MG63 (cell line): ENCODE results near the gene PCSK2. TPM values are rescaled to one million over a fixed set of nuclear protein-coding genes. Genes with fewer than 3 reads are reported as not detected.

ENCODE experiments used
- DNase-seq: peaks from one replicate; pipeline ENCODE4 v3.0.0-alpha.2; 2020
- H3K27me3 ChIP-seq: fragments of 250-450 bp; sonication (Bioruptor Pico); 2 replicates; pipeline ENCODE4 v1.5.1; 2020; ENCODE audit warnings: mild to moderate bottlenecking, moderate library complexity
- H3K36me3 ChIP-seq: fragments of 250-450 bp; sonication (Bioruptor Pico); 2 replicates; pipeline ENCODE4 v1.5.1; 2020; ENCODE audit warnings: mild to moderate bottlenecking, moderate library complexity
- H3K4me3 ChIP-seq: fragments of 250-450 bp; sonication (Bioruptor Pico); 2 replicates; pipeline ENCODE4 v1.5.1; 2020; ENCODE audit warnings: mild to moderate bottlenecking, moderate library complexity
- H3K9me3 ChIP-seq: fragments of 250-450 bp; sonication (Bioruptor Pico); 2 replicates; pipeline ENCODE4 v1.5.1; 2020; ENCODE audit warnings: mild to moderate bottlenecking, moderate library complexity
- total RNA-seq: library from RNA; depleted of rRNA; stranded (reverse); fragments of >200 nt; shearing (Covaris generic); gene quantifications from 2 replicates; pipeline ENCODE4 v1.2.3, GENCODE V29; 2014; ENCODE audit warnings: low replicate concordance

PCSK2 gene
- total RNA-seq, 1 experiment from 2014 or later, result not detected

- Histone ChIP-seq H3K36me3 (no peaks in the 10 kb centered on the region), H3K4me3 (no peak overlapping the region), H3K27me3 (no peaks in the 10 kb centered on the region), H3K9me3 (no peaks in the 10 kb centered on the region)
- no peak for DNase-seq
These were observed 269.0 kb downstream of the PCSK2 start for GRCh38 chr20:17495826-17496225.

GRCh38 chr20:17497821-17498580 is 271.2 kb downstream of the PCSK2 start:
- DNase-seq, result no peak
- Histone ChIP-seq H3K9me3 (no peaks in the 10 kb centered on the region), H3K27me3 (no peaks in the 10 kb centered on the region), H3K36me3 (no peaks in the 10 kb centered on the region), H3K4me3 (no peak overlapping the region)

DNA sequence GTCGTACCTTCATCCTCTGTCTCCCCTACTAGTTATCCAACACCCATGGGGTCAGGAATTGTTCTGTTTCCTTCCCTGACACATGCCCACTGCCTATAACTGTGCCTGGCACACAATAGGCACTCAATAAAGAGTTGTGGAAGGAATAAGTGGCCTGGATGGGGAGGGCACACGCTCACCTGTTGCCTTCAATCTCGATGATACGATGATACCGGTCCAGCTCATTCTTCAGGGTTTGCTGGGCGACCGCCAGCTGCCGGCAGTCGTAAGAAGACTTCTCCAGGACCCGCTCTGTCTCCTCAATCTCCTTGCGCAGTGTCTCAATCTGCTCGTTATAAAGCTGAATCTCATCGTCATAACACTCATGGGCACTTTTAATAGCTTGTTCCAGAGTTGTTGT is 271.8 kb downstream of the PCSK2 start:
- H3K27me3 ChIP-seq, result no peaks in the 10 kb centered on the region
- H3K9me3 ChIP-seq, result no peaks in the 10 kb centered on the region
- no peak for DNase-seq
- no peak overlapping the region for H3K4me3 ChIP-seq
- H3K36me3 ChIP-seq, result no peaks in the 10 kb centered on the region

- no peak overlapping the region for H3K4me3 ChIP-seq
- H3K27me3 ChIP-seq, result no peaks in the 10 kb centered on the region
- DNase-seq, result no peak
- H3K36me3 ChIP-seq, result no peaks in the 10 kb centered on the region
- no peaks in the 10 kb centered on the region for H3K9me3 ChIP-seq
These were observed 272.2 kb downstream of the PCSK2 start for GRCh38 chr20:17499041-17499440.

GRCh38 chr20:17500271-17500670 is 273.4 kb downstream of the PCSK2 start:
- Histone ChIP-seq H3K36me3 (no peaks in the 10 kb centered on the region), H3K4me3 (no peak overlapping the region), H3K27me3 (no peaks in the 10 kb centered on the region), H3K9me3 (no peaks in the 10 kb centered on the region)
- DNase-seq, result no peak

GRCh38 chr20:17500826-17501225 is 274.0 kb downstream of the PCSK2 start:
- Histone ChIP-seq H3K9me3 (no peaks in the 10 kb centered on the region), H3K27me3 (no peaks in the 10 kb centered on the region), H3K36me3 (no peaks in the 10 kb centered on the region), H3K4me3 (no peak overlapping the region)
- no peak for DNase-seq

GRCh38 chr20:17501701-17502100 is 274.9 kb downstream of the PCSK2 start:
- no peak overlapping the region for H3K4me3 ChIP-seq
- no peaks in the 10 kb centered on the region for H3K36me3 ChIP-seq
- no peak for DNase-seq
- no peaks in the 10 kb centered on the region for H3K9me3 ChIP-seq
- no peaks in the 10 kb centered on the region for H3K27me3 ChIP-seq

- Histone ChIP-seq H3K27me3 (no peaks in the 10 kb centered on the region), H3K9me3 (no peaks in the 10 kb centered on the region), H3K4me3 (no peak overlapping the region), H3K36me3 (no peaks in the 10 kb centered on the region)
- DNase-seq, result no peak
These were observed 275.3 kb downstream of the PCSK2 start for GRCh38 chr20:17502105-17502504.

DNA sequence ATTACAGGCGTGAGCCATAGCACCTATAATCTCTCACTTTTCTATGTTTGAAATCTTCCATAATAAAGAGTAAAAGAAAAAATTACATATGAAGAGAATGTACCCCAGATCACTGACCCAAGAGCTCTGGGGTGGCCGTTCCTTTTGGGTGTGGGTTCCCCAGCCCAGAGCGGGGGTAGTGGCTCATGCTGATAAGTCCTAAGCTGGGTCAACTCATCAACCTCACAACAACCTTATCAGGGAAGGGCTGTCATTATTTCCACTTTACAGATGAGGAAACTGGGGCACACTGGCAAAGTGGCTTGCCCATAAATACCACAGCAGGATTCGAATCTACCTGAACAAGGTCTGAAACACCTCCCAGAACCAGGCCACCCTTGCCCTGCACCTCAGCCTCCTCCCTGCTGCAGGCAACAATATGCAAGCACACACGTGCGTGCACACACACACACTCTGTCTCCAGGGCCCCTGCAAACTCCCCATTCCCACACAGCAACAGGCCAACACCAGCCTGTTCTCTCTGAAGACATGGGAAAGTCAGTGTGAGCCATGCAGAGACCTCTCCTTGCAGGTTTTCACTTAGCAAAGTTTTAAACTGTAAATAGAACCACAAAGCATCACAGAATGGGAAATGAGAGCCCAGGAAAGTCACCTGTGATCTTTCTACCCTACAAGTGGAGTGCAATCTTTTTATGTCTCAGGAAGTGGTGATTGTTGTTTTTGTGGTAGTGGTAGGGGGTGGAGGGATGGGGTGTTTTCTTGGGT is 276.6 kb downstream of the PCSK2 start:
- no peaks in the 10 kb centered on the region for H3K36me3 ChIP-seq

GRCh38 chr20:17504066-17504897 is 277.4 kb downstream of the PCSK2 start:
- Histone ChIP-seq H3K4me3 (peak overlapping the region; percentile 38; the same call in 1 of the 2 replicates), H3K9me3 (no peaks in the 10 kb centered on the region), H3K27me3 (no peaks in the 10 kb centered on the region), H3K36me3 (no peaks in the 10 kb centered on the region)
- DNase-seq, result no peak

More for the DNA sequence above, 276.6 kb downstream of the PCSK2 start:
- DNase-seq, result no peak
- H3K4me3 ChIP-seq, result no peak overlapping the region
- H3K27me3 ChIP-seq, result no peaks in the 10 kb centered on the region
- no peaks in the 10 kb centered on the region for H3K9me3 ChIP-seq

GRCh38 chr20:17504898-17505635 is 278.2 kb downstream of the PCSK2 start:
- H3K9me3 ChIP-seq, result no peaks in the 10 kb centered on the region
- H3K36me3 ChIP-seq, result no peaks in the 10 kb centered on the region
- DNase-seq, result peak; percentile 41
- peak overlapping the region; percentile 38 for H3K4me3 ChIP-seq
- H3K27me3 ChIP-seq, result no peaks in the 10 kb centered on the region

- H3K27me3 ChIP-seq, result no peaks in the 10 kb centered on the region
- H3K4me3 ChIP-seq, result no peak overlapping the region
- peak; percentile 48 for DNase-seq
- H3K36me3 ChIP-seq, result no peaks in the 10 kb centered on the region
- H3K9me3 ChIP-seq, result no peaks in the 10 kb centered on the region
These were observed 279.0 kb downstream of the PCSK2 start for GRCh38 chr20:17505636-17506517.

GRCh38 chr20:17507032-17507431 is 280.2 kb downstream of the PCSK2 start:
- Histone ChIP-seq H3K9me3 (no peaks in the 10 kb centered on the region), H3K36me3 (no peaks in the 10 kb centered on the region), H3K27me3 (no peaks in the 10 kb centered on the region), H3K4me3 (no peak overlapping the region)
- DNase-seq, result no peak

- no peak for DNase-seq
- Histone ChIP-seq H3K9me3 (no peaks in the 10 kb centered on the region), H3K27me3 (no peaks in the 10 kb centered on the region), H3K4me3 (no peak overlapping the region), H3K36me3 (no peaks in the 10 kb centered on the region)
These were observed 280.7 kb downstream of the PCSK2 start for GRCh38 chr20:17507531-17507930.

GRCh38 chr20:17508756-17509155 is 281.9 kb downstream of the PCSK2 start:
- no peaks in the 10 kb centered on the region for H3K27me3 ChIP-seq

GRCh38 chr20:17510548-17510947 is 283.7 kb downstream of the PCSK2 start:
- Histone ChIP-seq H3K9me3 (no peaks in the 10 kb centered on the region), H3K36me3 (no peaks in the 10 kb centered on the region), H3K4me3 (no peak overlapping the region), H3K27me3 (no peaks in the 10 kb centered on the region)
- DNase-seq, result no peak

More at GRCh38 chr20:17508756-17509155, 281.9 kb downstream of the PCSK2 start:
- Histone ChIP-seq H3K4me3 (no peak overlapping the region), H3K9me3 (no peaks in the 10 kb centered on the region), H3K36me3 (no peaks in the 10 kb centered on the region)
- no peak for DNase-seq
